ENCODE results near the gene ADAMTS12. TPM values are rescaled to one million over a fixed set of nuclear protein-coding genes. Genes with fewer than 3 reads are reported as not detected.
A peak's percentile ranks its signal among the peaks of the same experiment; 100 is the strongest.

ADAMTS12 gene
- polyA plus RNA-seq, 1 donor from 2014 or later = 0.07 TPM

DNA sequence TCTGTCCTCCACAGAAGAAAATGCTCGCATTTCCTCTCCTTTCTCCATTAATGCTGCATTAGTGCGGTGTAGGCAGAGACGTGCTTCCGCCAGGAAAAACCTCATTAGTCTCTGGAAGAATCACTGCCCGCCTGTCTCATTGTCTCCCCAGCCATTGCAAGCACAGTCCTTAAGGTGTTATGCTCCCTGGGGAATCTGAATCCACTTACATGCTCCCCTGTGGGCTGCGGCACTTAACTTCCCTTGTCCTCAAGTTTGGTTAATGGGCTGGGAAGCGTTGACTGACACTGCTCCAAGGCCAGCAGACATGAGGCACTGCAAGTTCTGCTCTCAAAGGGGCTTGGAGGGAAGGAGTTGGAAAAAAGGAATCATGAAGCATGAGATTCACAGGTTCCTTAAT lies 409.5 kb downstream of the ADAMTS12 start:
- H2AFZ ChIP-seq (ENCODE audit: low read depth, low read length) = no peak overlapping the region
- H3K27me3 ChIP-seq (ENCODE audit: insufficient read depth, low read depth, low read length) = no peaks in the 10 kb centered on the region
- H3K9ac ChIP-seq (ENCODE audit: low read length) = no peak overlapping the region
- no peaks in the 10 kb centered on the region for H3K79me2 ChIP-seq (replicated peaks; ENCODE audit: insufficient read depth, low read length)
- TF ChIP-seq SMC3 (conservative IDR thresholded peaks at IDR 0.05; ENCODE audit: poor library complexity) (no peak), POLR2AphosphoS5 (IDR thresholded peaks at IDR 0.05) (peak; percentile 36), MXI1 (conservative IDR thresholded peaks at IDR 0.05; ENCODE audit: poor library complexity, severe bottlenecking) (no peak), TAF1 (IDR thresholded peaks at IDR 0.05; ENCODE audit: low read depth) (no peak)
- TF ChIP-seq, protein P1, sequence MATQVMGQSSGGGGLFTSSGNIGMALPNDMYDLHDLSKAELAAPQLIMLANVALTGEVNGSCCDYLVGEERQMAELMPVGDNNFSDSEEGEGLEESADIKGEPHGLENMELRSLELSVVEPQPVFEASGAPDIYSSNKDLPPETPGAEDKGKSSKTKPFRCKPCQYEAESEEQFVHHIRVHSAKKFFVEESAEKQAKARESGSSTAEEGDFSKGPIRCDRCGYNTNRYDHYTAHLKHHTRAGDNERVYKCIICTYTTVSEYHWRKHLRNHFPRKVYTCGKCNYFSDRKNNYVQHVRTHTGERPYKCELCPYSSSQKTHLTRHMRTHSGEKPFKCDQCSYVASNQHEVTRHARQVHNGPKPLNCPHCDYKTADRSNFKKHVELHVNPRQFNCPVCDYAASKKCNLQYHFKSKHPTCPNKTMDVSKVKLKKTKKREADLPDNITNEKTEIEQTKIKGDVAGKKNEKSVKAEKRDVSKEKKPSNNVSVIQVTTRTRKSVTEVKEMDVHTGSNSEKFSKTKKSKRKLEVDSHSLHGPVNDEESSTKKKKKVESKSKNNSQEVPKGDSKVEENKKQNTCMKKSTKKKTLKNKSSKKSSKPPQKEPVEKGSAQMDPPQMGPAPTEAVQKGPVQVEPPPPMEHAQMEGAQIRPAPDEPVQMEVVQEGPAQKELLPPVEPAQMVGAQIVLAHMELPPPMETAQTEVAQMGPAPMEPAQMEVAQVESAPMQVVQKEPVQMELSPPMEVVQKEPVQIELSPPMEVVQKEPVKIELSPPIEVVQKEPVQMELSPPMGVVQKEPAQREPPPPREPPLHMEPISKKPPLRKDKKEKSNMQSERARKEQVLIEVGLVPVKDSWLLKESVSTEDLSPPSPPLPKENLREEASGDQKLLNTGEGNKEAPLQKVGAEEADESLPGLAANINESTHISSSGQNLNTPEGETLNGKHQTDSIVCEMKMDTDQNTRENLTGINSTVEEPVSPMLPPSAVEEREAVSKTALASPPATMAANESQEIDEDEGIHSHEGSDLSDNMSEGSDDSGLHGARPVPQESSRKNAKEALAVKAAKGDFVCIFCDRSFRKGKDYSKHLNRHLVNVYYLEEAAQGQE (IDR thresholded peaks at IDR 0.05; ENCODE audit: borderline replicate concordance) = peak; percentile 35
- no peak overlapping the region for H3K27ac ChIP-seq (ENCODE audit: low read length)
- H3F3A ChIP-seq (ENCODE audit: insufficient read depth, low read length, poor library complexity, severe bottlenecking) = no peaks in the 10 kb centered on the region
- H4K20me1 ChIP-seq (ENCODE audit: insufficient read depth) = no peaks in the 10 kb centered on the region
- H3K9me3 ChIP-seq (ENCODE audit: low read length) = no peaks in the 10 kb centered on the region
- H3K36me3 ChIP-seq (ENCODE audit: insufficient read depth, low read length) = no peaks in the 10 kb centered on the region
- H3K4me2 ChIP-seq (ENCODE audit: low read length) = no peak overlapping the region
- no peak overlapping the region for H3K4me3 ChIP-seq (ENCODE audit: low read length)
- H3K9me2 ChIP-seq (ENCODE audit: insufficient read depth, low read length) = no peaks in the 10 kb centered on the region

DNA sequence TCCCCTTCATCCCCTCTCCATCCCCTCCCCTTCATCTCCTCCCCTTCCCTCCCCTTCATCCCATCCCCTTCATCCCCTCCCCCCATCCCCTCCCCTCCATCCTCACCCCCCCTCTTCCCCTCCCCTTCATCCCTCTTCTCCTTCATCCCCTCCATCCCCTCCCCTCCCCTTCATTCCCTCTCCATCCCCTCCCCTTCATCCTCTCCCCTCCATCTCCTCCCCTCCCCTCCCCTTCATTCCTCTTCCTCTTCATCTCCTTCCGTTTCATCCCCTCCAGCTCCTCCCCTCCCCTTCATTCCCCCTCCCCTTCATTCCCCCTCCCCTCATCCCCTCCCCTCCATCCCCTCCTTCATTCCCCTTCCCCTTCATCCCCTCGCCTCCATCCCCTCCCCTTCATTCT lies 410.9 kb downstream of the ADAMTS12 start:
- Histone ChIP-seq H3K27ac (ENCODE audit: low read length) (no peak overlapping the region), H3K27me3 (ENCODE audit: insufficient read depth, low read depth, low read length) (no peaks in the 10 kb centered on the region), H3K9me3 (ENCODE audit: low read length) (no peaks in the 10 kb centered on the region), H3K4me3 (ENCODE audit: low read length) (no peak overlapping the region), H3K9me2 (ENCODE audit: insufficient read depth, low read length) (no peaks in the 10 kb centered on the region), H4K20me1 (ENCODE audit: insufficient read depth) (no peaks in the 10 kb centered on the region), H3K36me3 (ENCODE audit: insufficient read depth, low read length) (no peaks in the 10 kb centered on the region), H3F3A (ENCODE audit: insufficient read depth, low read length, poor library complexity, severe bottlenecking) (no peaks in the 10 kb centered on the region), H3K79me2 (replicated peaks; ENCODE audit: insufficient read depth, low read length) (no peaks in the 10 kb centered on the region), H3K9ac (ENCODE audit: low read length) (no peak overlapping the region), H3K4me2 (ENCODE audit: low read length) (no peak overlapping the region), H2AFZ (ENCODE audit: low read depth, low read length) (no peak overlapping the region)
- TF ChIP-seq POLR2AphosphoS5 (IDR thresholded peaks at IDR 0.05) (no peak), MXI1 (conservative IDR thresholded peaks at IDR 0.05; ENCODE audit: poor library complexity, severe bottlenecking) (no peak)
- TF ChIP-seq, protein P2, sequence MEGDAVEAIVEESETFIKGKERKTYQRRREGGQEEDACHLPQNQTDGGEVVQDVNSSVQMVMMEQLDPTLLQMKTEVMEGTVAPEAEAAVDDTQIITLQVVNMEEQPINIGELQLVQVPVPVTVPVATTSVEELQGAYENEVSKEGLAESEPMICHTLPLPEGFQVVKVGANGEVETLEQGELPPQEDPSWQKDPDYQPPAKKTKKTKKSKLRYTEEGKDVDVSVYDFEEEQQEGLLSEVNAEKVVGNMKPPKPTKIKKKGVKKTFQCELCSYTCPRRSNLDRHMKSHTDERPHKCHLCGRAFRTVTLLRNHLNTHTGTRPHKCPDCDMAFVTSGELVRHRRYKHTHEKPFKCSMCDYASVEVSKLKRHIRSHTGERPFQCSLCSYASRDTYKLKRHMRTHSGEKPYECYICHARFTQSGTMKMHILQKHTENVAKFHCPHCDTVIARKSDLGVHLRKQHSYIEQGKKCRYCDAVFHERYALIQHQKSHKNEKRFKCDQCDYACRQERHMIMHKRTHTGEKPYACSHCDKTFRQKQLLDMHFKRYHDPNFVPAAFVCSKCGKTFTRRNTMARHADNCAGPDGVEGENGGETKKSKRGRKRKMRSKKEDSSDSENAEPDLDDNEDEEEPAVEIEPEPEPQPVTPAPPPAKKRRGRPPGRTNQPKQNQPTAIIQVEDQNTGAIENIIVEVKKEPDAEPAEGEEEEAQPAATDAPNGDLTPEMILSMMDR (IDR thresholded peaks at IDR 0.05; ENCODE audit: poor library complexity, severe bottlenecking) = no peak

DNA sequence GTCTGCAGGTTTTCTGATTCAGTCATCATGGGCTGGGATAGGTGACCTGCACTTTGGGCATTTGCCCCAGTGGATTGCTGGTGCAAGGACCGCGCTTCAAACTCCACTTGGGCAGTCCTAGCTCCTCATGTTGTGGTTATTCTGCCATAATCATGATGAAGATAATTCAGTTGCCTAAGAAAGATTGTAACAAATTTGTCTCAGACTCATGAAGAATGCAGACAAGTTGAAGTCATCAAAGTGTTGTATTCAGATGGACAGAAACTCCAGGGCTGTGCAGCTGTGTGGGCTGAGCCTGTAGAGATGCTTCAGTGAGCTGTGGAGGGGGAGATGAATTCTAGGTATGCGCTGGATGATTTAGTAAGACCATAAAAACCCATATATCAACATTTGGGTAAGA lies 412.5 kb downstream of the ADAMTS12 start:
- H3K27ac ChIP-seq (ENCODE audit: low read length) = no peak overlapping the region
- no peaks in the 10 kb centered on the region for H3F3A ChIP-seq (ENCODE audit: insufficient read depth, low read length, poor library complexity, severe bottlenecking)
- H3K4me3 ChIP-seq (ENCODE audit: low read length) = no peak overlapping the region
- H4K20me1 ChIP-seq (ENCODE audit: insufficient read depth) = no peaks in the 10 kb centered on the region
- H3K4me2 ChIP-seq (ENCODE audit: low read length) = no peak overlapping the region
- H3K9me2 ChIP-seq (ENCODE audit: insufficient read depth, low read length) = no peaks in the 10 kb centered on the region
- no peak overlapping the region for H3K9ac ChIP-seq (ENCODE audit: low read length)
- no peaks in the 10 kb centered on the region for H3K79me2 ChIP-seq (replicated peaks; ENCODE audit: insufficient read depth, low read length)
- no peaks in the 10 kb centered on the region for H3K36me3 ChIP-seq (ENCODE audit: insufficient read depth, low read length)
- no peaks in the 10 kb centered on the region for H3K9me3 ChIP-seq (ENCODE audit: low read length)
- H3K27me3 ChIP-seq (ENCODE audit: insufficient read depth, low read depth, low read length) = no peaks in the 10 kb centered on the region
- TF ChIP-seq EZH2 (IDR thresholded peaks at IDR 0.05; ENCODE audit: borderline replicate concordance, insufficient read depth, low read length, poor library complexity, severe bottlenecking) = no peak
- TF ChIP-seq RAD21 (conservative IDR thresholded peaks at IDR 0.05) = no peak
- TF ChIP-seq TAF1 (IDR thresholded peaks at IDR 0.05; ENCODE audit: low read depth) = no peak
- no peak for TF ChIP-seq SMC3 (conservative IDR thresholded peaks at IDR 0.05; ENCODE audit: poor library complexity)
- TF ChIP-seq, protein P1 (IDR thresholded peaks at IDR 0.05; ENCODE audit: borderline replicate concordance) = no peak
- TF ChIP-seq MXI1 (conservative IDR thresholded peaks at IDR 0.05; ENCODE audit: poor library complexity, severe bottlenecking) = no peak
- TF ChIP-seq EP300 (conservative IDR thresholded peaks at IDR 0.05; ENCODE audit: poor library complexity, severe bottlenecking) = no peak
- no peak overlapping the region for H2AFZ ChIP-seq (ENCODE audit: low read depth, low read length)

All from neural cell (in vitro differentiated cells).